Neural progenitor cell (in vitro differentiated cells): ENCODE measurements around the gene CCDC97. TPM values are rescaled to one million over a fixed set of nuclear protein-coding genes. Genes with fewer than 3 reads are reported as not detected.

Experiments used
- DNase-seq: peaks from one replicate; pipeline ENCODE4 v3.0.0-alpha.2; 2016; ENCODE audit warnings: low spot score
- H2AFZ ChIP-seq: fragments of 200-600 bp; sonication (generic); replicated peaks from 2 replicates; pipeline ENCODE4 v1.6.1; 2016; ENCODE audit warnings: antibody characterized with exemption
- H3F3A ChIP-seq: fragments of 200-600 bp; sonication (generic); 2 replicates; pipeline ENCODE4 v1.6.1; 2016; ENCODE audit warnings: antibody characterized with exemption, low read depth
- H3K27ac ChIP-seq: fragments of 200-600 bp; sonication (generic); 2 replicates; pipeline ENCODE4 v1.5.1; 2016; ENCODE audit warnings: mild to moderate bottlenecking
- H3K27me3 ChIP-seq: fragments of 200-600 bp; sonication (generic); 2 replicates; pipeline ENCODE4 v1.6.1; 2016; ENCODE audit warnings: mild to moderate bottlenecking, moderate library complexity
- H3K36me3 ChIP-seq: fragments of 200-600 bp; sonication (generic); 2 replicates; pipeline ENCODE4 v1.5.1; 2016
- H3K4me1 ChIP-seq: fragments of 200-600 bp; sonication (generic); 2 replicates; pipeline ENCODE4 v1.6.1; 2016; ENCODE audit warnings: mixed run types
- H3K4me2 ChIP-seq: fragments of 200-600 bp; sonication (generic); 2 replicates; pipeline ENCODE4 v1.6.1; 2016
- H3K4me3 ChIP-seq: fragments of 200-600 bp; sonication (generic); 2 replicates; pipeline ENCODE4 v1.5.1; 2016
- H3K79me2 ChIP-seq: fragments of 200-600 bp; sonication (generic); 2 replicates; pipeline ENCODE4 v1.6.1; 2016; ENCODE audit warnings: low read depth
- H3K9ac ChIP-seq: fragments of 200-600 bp; sonication (generic); 2 replicates; pipeline ENCODE4 v1.6.1; 2016
- H3K9me3 ChIP-seq: fragments of 200-600 bp; sonication (generic); 2 replicates; pipeline ENCODE4 v1.5.1; 2016; ENCODE audit warnings: low read depth
- H4K20me1 ChIP-seq: fragments of 200-600 bp; sonication (generic); 2 replicates; pipeline ENCODE4 v1.6.1; 2016; ENCODE audit warnings: low read depth
- H3K27ac Mint-ChIP-seq: 3 replicates; pipeline ENCODE4 v1.8.0; 2021; ENCODE audit warnings: mixed read lengths
- H3K27me3 Mint-ChIP-seq: 2 replicates; pipeline ENCODE4 v1.8.0; 2022; ENCODE audit warnings: low read depth, mild to moderate bottlenecking, inconsistent platforms, moderate library complexity, mixed read lengths; ENCODE audit not compliant: insufficient read depth
- H3K36me3 Mint-ChIP-seq: 3 replicates; pipeline ENCODE4 v1.8.0; 2021; ENCODE audit warnings: mixed read lengths
- H3K4me1 Mint-ChIP-seq: 3 replicates; pipeline ENCODE4 v1.8.0; 2021; ENCODE audit warnings: mixed read lengths
- H3K4me3 Mint-ChIP-seq: 3 replicates; pipeline ENCODE4 v1.8.0; 2021; ENCODE audit warnings: mild to moderate bottlenecking, moderate library complexity, mixed read lengths
- H3K9me3 Mint-ChIP-seq: 3 replicates; pipeline ENCODE4 v1.8.0; 2020; ENCODE audit warnings: mixed read lengths
- EZH2 ChIP-seq: fragments of 200-600 bp; sonication (generic); IDR thresholded peaks from 2 replicates; pipeline ENCODE4 v1.6.1; 2017; ENCODE audit warnings: antibody characterized with exemption, mild to moderate bottlenecking, moderate library complexity
- EZH2phosphoT487 ChIP-seq: fragments of 200-600 bp; sonication (generic); IDR thresholded peaks from 2 replicates; pipeline ENCODE4 v1.6.1; 2017; ENCODE audit warnings: antibody characterized with exemption
- total RNA-seq: library from RNA; depleted of rRNA; stranded (reverse); fragments of >200 nt; gene quantifications from 2 replicates; pipeline ENCODE4 v1.2.3, GENCODE V29; 2015; ENCODE audit warnings: low replicate concordance
- TF ChIP-seq, protein P1 (sequence below): fragments of 200-600 bp; sonication (generic); IDR thresholded peaks from 2 replicates; pipeline ENCODE4 v1.5.1; 2017; ENCODE audit warnings: antibody characterized with exemption, mild to moderate bottlenecking

Gene CCDC97
- total RNA-seq, 1 donor from 2014 or later, result 19.1 TPM

DNA sequence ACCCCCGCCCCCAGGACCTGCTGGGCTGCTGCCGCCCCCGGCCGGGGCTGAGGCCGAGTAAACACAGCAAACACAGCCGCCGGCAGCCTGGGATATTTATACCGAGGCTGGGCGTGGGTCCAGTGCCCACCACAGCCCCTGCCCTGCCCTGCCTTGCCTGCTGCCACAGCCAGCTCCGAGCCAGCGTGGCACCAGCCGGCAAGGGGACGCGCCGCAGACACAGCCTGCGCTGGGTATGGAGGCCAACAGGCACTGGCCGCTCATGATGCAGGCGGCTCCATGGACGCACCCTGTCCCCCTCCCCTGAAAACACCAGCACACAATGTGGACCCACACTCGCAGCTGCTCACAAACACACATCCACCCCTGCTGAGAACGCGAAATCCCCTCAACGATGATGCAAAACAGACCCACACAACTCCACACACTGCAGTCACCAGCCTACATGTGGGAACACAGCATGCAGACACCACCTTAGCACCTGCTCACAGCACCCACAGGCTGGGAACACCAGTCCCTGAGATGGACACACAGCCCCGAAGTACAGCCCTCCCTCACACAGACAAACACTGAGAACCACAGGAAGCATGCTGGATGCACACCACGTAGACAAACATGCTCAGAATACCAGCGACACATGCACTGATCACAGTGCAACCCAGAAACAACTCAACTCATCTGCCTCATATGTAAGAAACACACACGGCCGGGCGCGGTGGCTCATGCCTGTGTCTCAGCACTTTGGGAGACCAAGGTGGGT is 16.2 kb downstream of the CCDC97 start:
- TF ChIP-seq, protein P1, sequence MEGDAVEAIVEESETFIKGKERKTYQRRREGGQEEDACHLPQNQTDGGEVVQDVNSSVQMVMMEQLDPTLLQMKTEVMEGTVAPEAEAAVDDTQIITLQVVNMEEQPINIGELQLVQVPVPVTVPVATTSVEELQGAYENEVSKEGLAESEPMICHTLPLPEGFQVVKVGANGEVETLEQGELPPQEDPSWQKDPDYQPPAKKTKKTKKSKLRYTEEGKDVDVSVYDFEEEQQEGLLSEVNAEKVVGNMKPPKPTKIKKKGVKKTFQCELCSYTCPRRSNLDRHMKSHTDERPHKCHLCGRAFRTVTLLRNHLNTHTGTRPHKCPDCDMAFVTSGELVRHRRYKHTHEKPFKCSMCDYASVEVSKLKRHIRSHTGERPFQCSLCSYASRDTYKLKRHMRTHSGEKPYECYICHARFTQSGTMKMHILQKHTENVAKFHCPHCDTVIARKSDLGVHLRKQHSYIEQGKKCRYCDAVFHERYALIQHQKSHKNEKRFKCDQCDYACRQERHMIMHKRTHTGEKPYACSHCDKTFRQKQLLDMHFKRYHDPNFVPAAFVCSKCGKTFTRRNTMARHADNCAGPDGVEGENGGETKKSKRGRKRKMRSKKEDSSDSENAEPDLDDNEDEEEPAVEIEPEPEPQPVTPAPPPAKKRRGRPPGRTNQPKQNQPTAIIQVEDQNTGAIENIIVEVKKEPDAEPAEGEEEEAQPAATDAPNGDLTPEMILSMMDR, result no peak
- TF ChIP-seq EZH2phosphoT487 (no peak), EZH2 (no peak)
- no peaks in the 10 kb centered on the region for H3K79me2 ChIP-seq
- Mint-ChIP-seq H3K4me1 (peaks cover 48% of the 10 kb centered on the region), H3K36me3 (no peaks in the 10 kb centered on the region), H3K9me3 (no peaks in the 10 kb centered on the region), H3K4me3 (peak overlapping the region; percentile 44), H3K27me3 (peaks cover 11% of the 10 kb centered on the region), H3K27ac (no peak overlapping the region)
- no peaks in the 10 kb centered on the region for H3K9me3 ChIP-seq
- H3K4me1 ChIP-seq, result peaks cover 18% of the 10 kb centered on the region
- peaks cover 12% of the 10 kb centered on the region for H3K27me3 ChIP-seq
- H2AFZ ChIP-seq, result no peak overlapping the region
- peaks cover 17% of the 10 kb centered on the region for H3F3A ChIP-seq
- peak overlapping the region; percentile 10 for H3K9ac ChIP-seq
- H3K27ac ChIP-seq, result no peak overlapping the region
- no peak for DNase-seq
- H4K20me1 ChIP-seq, result peaks cover 21% of the 10 kb centered on the region
- H3K36me3 ChIP-seq, result no peaks in the 10 kb centered on the region
- peak overlapping the region; percentile 46 for H3K4me3 ChIP-seq
- H3K4me2 ChIP-seq, result peak overlapping the region; percentile 87

DNA sequence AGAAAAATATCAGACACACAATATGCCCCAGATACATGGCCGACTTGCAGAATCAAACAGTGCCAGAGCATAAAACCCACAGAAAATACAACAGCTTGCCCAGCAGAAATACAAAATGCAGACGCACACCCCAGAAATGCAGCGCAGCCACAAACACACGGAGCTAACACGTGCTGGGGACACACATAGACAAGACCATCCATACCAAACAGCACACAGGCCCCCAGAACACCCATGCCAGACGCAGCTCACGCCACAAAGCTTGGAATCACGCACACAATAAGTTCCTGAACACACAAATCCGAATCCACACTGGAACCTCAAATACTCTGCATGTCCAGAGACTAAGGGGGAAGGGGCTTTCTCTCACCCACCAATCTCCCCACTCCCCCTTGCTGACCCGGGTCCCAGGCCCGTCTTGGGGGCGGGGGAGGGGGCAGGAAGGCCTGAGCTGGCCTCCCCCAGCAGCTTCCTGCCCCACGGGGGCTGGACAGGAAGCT is 17.2 kb downstream of the CCDC97 start:
- no peak overlapping the region for H3K4me3 ChIP-seq
- no peak overlapping the region for H3K9ac ChIP-seq
- no peaks in the 10 kb centered on the region for H3K36me3 ChIP-seq
- no peak overlapping the region for H3K27ac ChIP-seq
- no peaks in the 10 kb centered on the region for H3K9me3 Mint-ChIP-seq
- H3K4me1 ChIP-seq, result peaks cover 18% of the 10 kb centered on the region
- peaks cover 11% of the 10 kb centered on the region for H3K27me3 Mint-ChIP-seq
- TF ChIP-seq EZH2phosphoT487 (no peak), EZH2 (no peak)
- TF ChIP-seq, protein P1, result no peak
- peak overlapping the region; percentile 2 for H3K27ac Mint-ChIP-seq
- H3K4me2 ChIP-seq, result no peak overlapping the region
- H3K27me3 ChIP-seq, result peaks cover 12% of the 10 kb centered on the region
- peaks cover 16% of the 10 kb centered on the region for H3F3A ChIP-seq
- H3K79me2 ChIP-seq, result no peaks in the 10 kb centered on the region
- H3K9me3 ChIP-seq, result no peaks in the 10 kb centered on the region
- H3K4me1 Mint-ChIP-seq, result peaks cover 46% of the 10 kb centered on the region
- DNase-seq, result no peak
- H3K36me3 Mint-ChIP-seq, result no peaks in the 10 kb centered on the region
- peaks cover 18% of the 10 kb centered on the region for H4K20me1 ChIP-seq
- H3K4me3 Mint-ChIP-seq, result peak overlapping the region; percentile 34
- no peak overlapping the region for H2AFZ ChIP-seq

DNA sequence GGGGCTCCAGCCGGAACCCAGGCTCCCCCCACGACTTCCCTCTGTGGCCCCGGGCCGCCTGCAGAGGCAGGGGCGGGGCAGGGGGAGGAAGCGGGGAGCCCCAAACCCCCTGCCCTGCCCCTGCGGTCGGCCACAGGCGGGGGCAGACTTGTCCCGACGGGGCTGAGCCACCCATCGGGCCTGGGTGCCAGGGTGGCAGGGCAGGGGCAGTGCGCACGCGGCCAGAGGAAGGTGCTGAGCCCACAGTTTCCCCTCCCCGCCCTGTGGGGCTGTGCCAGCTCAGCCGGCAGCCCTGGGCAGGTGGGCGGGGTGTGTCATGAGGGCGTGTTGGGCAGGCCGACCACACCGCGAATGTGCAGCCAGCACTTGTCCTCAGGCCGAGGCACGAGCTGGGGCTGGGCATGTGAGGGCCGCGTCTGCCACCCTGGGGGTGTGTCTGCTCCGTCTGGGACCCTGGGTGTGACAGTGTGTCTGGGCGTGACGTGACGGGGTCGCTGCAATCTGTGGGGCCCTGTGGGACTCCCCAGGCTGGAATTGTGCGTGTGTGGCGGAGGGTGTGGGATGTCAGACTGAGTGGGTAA is 17.7 kb downstream of the CCDC97 start:
- TF ChIP-seq, protein P1, result no peak
- TF ChIP-seq EZH2phosphoT487, result no peak
- TF ChIP-seq EZH2, result no peak
- no peak overlapping the region for H3K9ac ChIP-seq
- Mint-ChIP-seq H3K27ac (no peak overlapping the region), H3K9me3 (no peaks in the 10 kb centered on the region), H3K4me1 (peaks cover 43% of the 10 kb centered on the region), H3K36me3 (no peaks in the 10 kb centered on the region), H3K27me3 (peaks cover 14% of the 10 kb centered on the region), H3K4me3 (peak overlapping the region; percentile 4)
- H4K20me1 ChIP-seq, result peaks cover 15% of the 10 kb centered on the region
- no peak overlapping the region for H3K4me2 ChIP-seq
- no peaks in the 10 kb centered on the region for H3K9me3 ChIP-seq
- peaks cover 18% of the 10 kb centered on the region for H3K4me1 ChIP-seq
- peaks cover 12% of the 10 kb centered on the region for H3K27me3 ChIP-seq
- no peak overlapping the region for H3K27ac ChIP-seq
- no peaks in the 10 kb centered on the region for H3K36me3 ChIP-seq
- DNase-seq, result no peak
- no peak overlapping the region for H3K4me3 ChIP-seq
- no peak overlapping the region for H2AFZ ChIP-seq
- H3F3A ChIP-seq, result peaks cover 16% of the 10 kb centered on the region
- no peaks in the 10 kb centered on the region for H3K79me2 ChIP-seq
